GM18520 (cell line): ENCODE measurements around the gene DCHS2.

Experiments
- ATAC-seq: cut with Tn5 transposase; IDR thresholded peaks from one replicate; pipeline ENCODE4 v1.9.1; 2021; ENCODE audit not compliant: unreplicated experiment

The DCHS2 gene

GRCh38 chr4:154390324-154390723 lies 101.3 kb downstream of the DCHS2 start:
- ATAC-seq: no peak

- no peak for ATAC-seq
Observed at GRCh38 chr4:154389148-154389547, 102.5 kb downstream of the DCHS2 start.

GRCh38 chr4:154384012-154384411 lies 107.6 kb downstream of the DCHS2 start:
- ATAC-seq: no peak

- ATAC-seq: no peak
Observed at GRCh38 chr4:154376486-154376885, 115.1 kb downstream of the DCHS2 start.

- ATAC-seq: no peak
Observed at GRCh38 chr4:154368060-154368459, 123.5 kb downstream of the DCHS2 start.

- ATAC-seq: no peak
Observed at GRCh38 chr4:154367659-154368058, 123.9 kb downstream of the DCHS2 start.

GRCh38 chr4:154366956-154367355 lies 124.6 kb downstream of the DCHS2 start:
- no peak for ATAC-seq

- no peak for ATAC-seq
Observed at GRCh38 chr4:154364066-154364845, 127.3 kb downstream of the DCHS2 start.

GRCh38 chr4:154361450-154361849 lies 130.1 kb downstream of the DCHS2 start:
- no peak for ATAC-seq

GRCh38 chr4:154360491-154360890 lies 131.1 kb downstream of the DCHS2 start:
- no peak for ATAC-seq

GRCh38 chr4:154354883-154355282 lies 136.7 kb downstream of the DCHS2 start:
- ATAC-seq: no peak

- ATAC-seq: no peak
Observed at GRCh38 chr4:154349829-154350228, 141.8 kb downstream of the DCHS2 start.

- no peak for ATAC-seq
Observed at GRCh38 chr4:154348657-154349056, 142.9 kb downstream of the DCHS2 start.

- no peak for ATAC-seq
Observed at GRCh38 chr4:154345359-154345758, 146.2 kb downstream of the DCHS2 start.

- no peak for ATAC-seq
Observed at GRCh38 chr4:154344686-154345085, 146.9 kb downstream of the DCHS2 start.

GRCh38 chr4:154343651-154344050 lies 147.9 kb downstream of the DCHS2 start:
- no peak for ATAC-seq

- no peak for ATAC-seq
Observed at GRCh38 chr4:154341448-154341847, 150.2 kb downstream of the DCHS2 start.

GRCh38 chr4:154335588-154335987 lies 156.0 kb downstream of the DCHS2 start:
- no peak for ATAC-seq

GRCh38 chr4:154332681-154333421 lies 158.7 kb downstream of the DCHS2 start:
- ATAC-seq: peak; percentile 84

- ATAC-seq: no peak
Observed at GRCh38 chr4:154329939-154330338, 161.7 kb downstream of the DCHS2 start.

- peak; percentile 25 for ATAC-seq
Observed at GRCh38 chr4:154329268-154329868, 162.2 kb downstream of the DCHS2 start.

- no peak for ATAC-seq
Observed at GRCh38 chr4:154328030-154328429, 163.6 kb downstream of the DCHS2 start.
